ENCODE results near the gene LYPD1. TPM values are rescaled to one million over a fixed set of nuclear protein-coding genes. Genes with fewer than 3 reads are reported as not detected.

The LYPD1 gene
- total and polyA plus RNA-seq, 8 donors = 1.1 to 8.4 (median 3.3) TPM; not detected in 3

DNA sequence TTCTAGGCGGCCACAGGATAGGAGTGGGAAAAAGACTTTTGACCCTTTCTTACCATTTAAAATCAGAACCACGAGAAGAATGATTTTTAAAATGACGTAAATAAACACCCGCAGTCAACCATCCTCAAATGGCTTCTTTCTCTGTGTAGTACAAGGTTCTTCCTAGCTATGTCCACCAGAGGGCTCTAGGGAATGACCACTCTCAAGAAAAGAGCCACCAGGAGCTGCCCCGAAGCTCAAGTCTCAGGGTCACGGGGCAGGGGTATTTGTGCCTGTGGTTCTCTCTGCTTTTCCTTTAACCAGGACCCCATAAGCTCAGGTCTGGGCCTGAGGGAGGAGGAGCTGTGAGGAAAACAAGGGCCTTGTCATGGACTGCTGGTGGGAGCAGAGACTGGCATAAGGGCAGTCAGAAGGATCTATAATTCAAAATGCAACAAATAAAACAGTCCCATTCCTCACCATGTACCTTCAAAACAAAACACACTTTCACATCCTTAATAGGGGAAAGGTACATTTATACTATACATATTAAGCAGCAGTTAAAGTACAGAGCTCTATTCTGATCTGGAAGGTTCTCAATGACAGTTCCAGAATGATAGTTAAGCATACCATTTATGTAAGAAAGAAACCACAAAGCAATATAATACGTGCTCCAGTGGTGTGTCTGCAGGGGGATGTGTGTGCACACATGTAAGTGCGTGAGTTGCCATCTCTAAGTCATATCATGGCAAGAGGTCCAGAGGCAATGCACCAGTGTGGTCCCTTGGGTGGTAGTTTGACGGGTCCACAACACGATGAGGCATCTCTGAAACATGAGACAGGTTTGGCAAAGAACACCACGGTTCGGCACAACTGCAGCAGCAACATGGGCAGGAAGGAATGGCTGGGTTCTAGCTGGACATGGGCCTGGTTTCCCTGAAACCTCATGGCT lies 18.6 kb downstream of the LYPD1 start:
- WGBS, 5 donors = 60 to 82% (median 71%) methylated on average over 12 of the region's 12 CpGs

DNA sequence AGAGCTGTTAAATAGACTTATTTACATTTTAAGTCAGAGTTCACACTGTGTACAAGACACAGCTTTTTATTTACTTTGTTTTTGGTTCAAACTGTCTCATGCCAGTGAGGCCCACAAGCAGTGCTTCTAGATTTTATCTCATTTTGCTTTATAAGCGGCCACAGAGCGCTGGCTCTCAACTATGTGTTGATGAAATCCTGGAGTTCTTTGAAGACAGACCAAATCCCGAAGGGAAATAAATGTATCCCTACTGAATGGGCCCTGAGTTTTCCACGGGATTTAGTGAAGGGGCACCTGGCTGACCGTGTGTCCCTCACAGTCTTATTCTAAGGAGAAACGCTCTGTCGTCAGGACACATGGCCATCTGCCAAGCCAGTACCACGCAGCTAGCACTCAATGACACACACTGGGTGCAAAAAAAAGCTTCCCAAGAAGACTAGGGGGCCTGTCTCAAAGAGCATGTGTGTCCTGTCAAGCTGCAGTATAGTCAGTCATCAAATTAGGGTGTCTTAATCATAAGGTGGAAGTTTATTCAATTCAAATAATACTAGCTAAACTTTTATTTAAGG lies 23.4 kb downstream of the LYPD1 start:
- no peaks in the 10 kb centered on the region for H3K27me3 ChIP-seq
- no peak overlapping the region for H3K27ac ChIP-seq
- no peaks in the 10 kb centered on the region for H3K4me1 ChIP-seq
- H3K9me3 ChIP-seq = no peaks in the 10 kb centered on the region
- TF ChIP-seq, protein P1, sequence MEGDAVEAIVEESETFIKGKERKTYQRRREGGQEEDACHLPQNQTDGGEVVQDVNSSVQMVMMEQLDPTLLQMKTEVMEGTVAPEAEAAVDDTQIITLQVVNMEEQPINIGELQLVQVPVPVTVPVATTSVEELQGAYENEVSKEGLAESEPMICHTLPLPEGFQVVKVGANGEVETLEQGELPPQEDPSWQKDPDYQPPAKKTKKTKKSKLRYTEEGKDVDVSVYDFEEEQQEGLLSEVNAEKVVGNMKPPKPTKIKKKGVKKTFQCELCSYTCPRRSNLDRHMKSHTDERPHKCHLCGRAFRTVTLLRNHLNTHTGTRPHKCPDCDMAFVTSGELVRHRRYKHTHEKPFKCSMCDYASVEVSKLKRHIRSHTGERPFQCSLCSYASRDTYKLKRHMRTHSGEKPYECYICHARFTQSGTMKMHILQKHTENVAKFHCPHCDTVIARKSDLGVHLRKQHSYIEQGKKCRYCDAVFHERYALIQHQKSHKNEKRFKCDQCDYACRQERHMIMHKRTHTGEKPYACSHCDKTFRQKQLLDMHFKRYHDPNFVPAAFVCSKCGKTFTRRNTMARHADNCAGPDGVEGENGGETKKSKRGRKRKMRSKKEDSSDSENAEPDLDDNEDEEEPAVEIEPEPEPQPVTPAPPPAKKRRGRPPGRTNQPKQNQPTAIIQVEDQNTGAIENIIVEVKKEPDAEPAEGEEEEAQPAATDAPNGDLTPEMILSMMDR (IDR thresholded peaks at IDR 0.05) = no peak
- TF ChIP-seq EP300 (IDR thresholded peaks at IDR 0.05) (no peak), POLR2A (IDR thresholded peaks at IDR 0.05) (no peak), POLR2AphosphoS5 (IDR thresholded peaks at IDR 0.05) (no peak)
- H3K4me3 ChIP-seq = no peak overlapping the region
- no peak for DNase-seq
- H3K36me3 ChIP-seq = peaks cover 0 to 7% (median 0%) of the 10 kb centered on the region in 4 donors
- intact Hi-C loops (cut with DNase I; ENCODE audit: low total_unique reads) = no loop called here
- 77 to 87% (median 79%) methylated on average over 8 of the region's 8 CpGs for WGBS, 5 donors

More for the DNA sequence above, 18.6 kb downstream of the LYPD1 start:
- H3K4me1 ChIP-seq = no peaks in the 10 kb centered on the region
- DNase-seq = peak in 1 of 2 donors; percentile 55
- intact Hi-C loops (cut with DNase I; ENCODE audit: low total_unique reads) = no loop called here
- no peak overlapping the region for H3K4me3 ChIP-seq
- no peak overlapping the region for H3K27ac ChIP-seq
- no peaks in the 10 kb centered on the region for H3K27me3 ChIP-seq
- peaks cover 0 to under 1% (median 0%) of the 10 kb centered on the region in 4 donors for H3K36me3 ChIP-seq
- no peak for TF ChIP-seq EP300 (IDR thresholded peaks at IDR 0.05)
- TF ChIP-seq POLR2AphosphoS5 (IDR thresholded peaks at IDR 0.05) = no peak
- TF ChIP-seq, protein P1 (IDR thresholded peaks at IDR 0.05) = peak in 2 of 7 experiments; percentile 24 to 57
- no peak for TF ChIP-seq POLR2A (IDR thresholded peaks at IDR 0.05)
- H3K9me3 ChIP-seq = no peaks in the 10 kb centered on the region

GRCh38 chr2:132645722-132646539 lies 24.1 kb downstream of the LYPD1 start:
- no peak overlapping the region for H3K4me3 ChIP-seq

More at GRCh38 chr2:132645722-132646539, 24.1 kb downstream of the LYPD1 start:
- intact Hi-C loops (cut with DNase I; ENCODE audit: low total_unique reads) = no loop called here
- Histone ChIP-seq H3K9me3 (no peaks in the 10 kb centered on the region), H3K36me3 (peaks cover 0 to 7% (median 0%) of the 10 kb centered on the region in 4 donors), H3K4me1 (no peaks in the 10 kb centered on the region), H3K27ac (no peak overlapping the region), H3K27me3 (no peaks in the 10 kb centered on the region)
- DNase-seq = no peak
- TF ChIP-seq EP300 (IDR thresholded peaks at IDR 0.05) = no peak
- TF ChIP-seq, protein P1 (IDR thresholded peaks at IDR 0.05) = no peak
- TF ChIP-seq POLR2A (IDR thresholded peaks at IDR 0.05) = no peak
- TF ChIP-seq POLR2AphosphoS5 (IDR thresholded peaks at IDR 0.05) = no peak
- 80 to 83% (median 80%) methylated on average over 17 to 18 of the region's 18 CpGs for WGBS, 5 donors
